Fibroblast of peridontal ligament (primary cell): ENCODE measurements around the gene DOK6.
"Not testable (repeated sequence)": the region's sequence is repeated elsewhere in the genome, so short reads cannot be mapped to it uniquely, and the experiment has no call there.

Source experiments
- DNase-seq: peaks from one replicate; pipeline ENCODE4 v3.0.0-alpha.2; 2010; ENCODE audit errors: extremely low read depth

Gene DOK6

GRCh38 chr18:69808399-69808798 is 407.7 kb downstream of the DOK6 start:
- DNase-seq, result no peak

GRCh38 chr18:69813559-69813958 is 412.9 kb downstream of the DOK6 start:
- no peak for DNase-seq

DNA sequence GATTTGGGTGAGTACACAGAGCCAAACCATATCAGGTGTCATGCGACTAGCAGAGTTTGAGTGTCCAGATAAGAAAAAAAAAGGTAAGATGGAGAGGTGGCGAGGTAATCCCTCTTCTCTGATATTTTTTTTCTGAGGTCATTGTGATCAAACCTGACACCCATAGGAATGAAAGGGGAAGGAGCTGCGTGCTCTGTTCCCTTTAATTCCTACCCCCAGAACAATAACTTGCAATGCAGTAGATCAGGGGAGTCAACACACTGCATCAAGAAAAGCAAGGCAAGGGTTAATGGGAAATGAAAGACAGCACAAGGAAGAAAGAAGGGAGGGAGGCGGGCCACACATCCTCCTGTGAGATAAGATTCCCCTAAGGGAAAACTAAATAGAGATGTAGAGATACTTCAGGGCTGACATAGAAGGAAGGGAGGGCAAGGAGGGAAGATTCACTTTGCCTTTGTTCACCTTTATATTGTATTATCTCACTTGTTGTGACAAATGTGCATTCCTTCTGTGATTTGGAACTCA is 414.2 kb downstream of the DOK6 start:
- no peak for DNase-seq

GRCh38 chr18:69817335-69817940 is 416.8 kb downstream of the DOK6 start:
- DNase-seq, result peak; percentile 99

GRCh38 chr18:69819460-69819859 is 418.8 kb downstream of the DOK6 start:
- no peak for DNase-seq

DNA sequence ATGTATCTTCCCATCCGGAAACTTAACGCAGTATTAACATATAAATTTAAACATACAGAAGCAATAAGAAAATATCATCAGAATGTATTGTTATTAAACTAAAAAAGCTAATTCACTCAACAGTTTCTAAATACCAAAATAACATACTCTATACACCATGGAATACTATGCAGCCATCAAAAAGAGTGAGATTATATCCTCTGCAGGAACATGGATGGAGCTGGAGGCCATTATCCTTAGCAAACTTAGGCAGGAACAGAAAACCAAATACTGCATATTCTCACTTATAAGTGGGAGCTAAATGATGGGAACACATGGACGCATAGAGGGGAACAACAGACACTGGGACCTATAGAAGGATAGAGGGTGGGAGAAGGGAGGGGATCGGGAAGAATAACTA is 419.9 kb downstream of the DOK6 start:
- DNase-seq, result no peak

DNA sequence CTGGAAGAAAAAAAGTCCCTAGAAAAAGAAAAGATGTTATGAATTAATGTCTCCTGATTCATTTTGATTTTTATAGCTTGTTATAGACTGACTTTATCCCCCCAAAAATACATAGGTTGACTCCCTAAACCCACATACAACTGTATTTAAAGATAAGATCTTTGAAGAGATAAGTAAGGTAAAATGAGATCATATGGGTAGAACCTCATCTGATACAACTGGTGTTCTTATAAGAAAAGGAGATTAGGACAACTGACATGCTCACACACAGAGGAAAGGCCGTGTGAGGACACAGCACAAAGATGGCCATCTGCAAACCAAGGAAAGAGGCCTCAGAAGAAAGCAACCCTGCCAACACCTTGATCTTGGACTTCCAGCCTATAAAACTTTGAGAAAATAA is 429.5 kb downstream of the DOK6 start:
- no peak for DNase-seq

- not testable (repeated sequence) for DNase-seq
Observed at GRCh38 chr18:69834980-69835379, 434.3 kb downstream of the DOK6 start.

DNA sequence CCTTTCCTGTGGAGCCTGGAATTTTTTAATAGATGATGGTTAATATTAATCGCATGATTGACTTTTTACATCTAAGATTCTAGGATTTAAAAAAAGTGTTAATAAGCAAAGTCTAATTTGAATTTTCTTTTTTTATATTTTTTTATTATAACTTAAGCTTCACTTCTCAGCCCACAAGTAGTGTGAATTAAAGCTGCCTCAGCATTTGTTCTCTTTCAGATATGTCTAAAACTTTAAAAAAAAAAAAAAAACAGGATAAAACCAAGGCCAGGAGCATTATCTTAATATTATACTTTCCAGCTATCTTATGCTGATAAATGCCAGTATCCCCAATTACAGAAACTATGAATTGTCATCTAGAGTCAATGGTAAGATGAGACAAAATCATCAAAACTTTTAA is 437.3 kb downstream of the DOK6 start:
- DNase-seq, result no peak

DNA sequence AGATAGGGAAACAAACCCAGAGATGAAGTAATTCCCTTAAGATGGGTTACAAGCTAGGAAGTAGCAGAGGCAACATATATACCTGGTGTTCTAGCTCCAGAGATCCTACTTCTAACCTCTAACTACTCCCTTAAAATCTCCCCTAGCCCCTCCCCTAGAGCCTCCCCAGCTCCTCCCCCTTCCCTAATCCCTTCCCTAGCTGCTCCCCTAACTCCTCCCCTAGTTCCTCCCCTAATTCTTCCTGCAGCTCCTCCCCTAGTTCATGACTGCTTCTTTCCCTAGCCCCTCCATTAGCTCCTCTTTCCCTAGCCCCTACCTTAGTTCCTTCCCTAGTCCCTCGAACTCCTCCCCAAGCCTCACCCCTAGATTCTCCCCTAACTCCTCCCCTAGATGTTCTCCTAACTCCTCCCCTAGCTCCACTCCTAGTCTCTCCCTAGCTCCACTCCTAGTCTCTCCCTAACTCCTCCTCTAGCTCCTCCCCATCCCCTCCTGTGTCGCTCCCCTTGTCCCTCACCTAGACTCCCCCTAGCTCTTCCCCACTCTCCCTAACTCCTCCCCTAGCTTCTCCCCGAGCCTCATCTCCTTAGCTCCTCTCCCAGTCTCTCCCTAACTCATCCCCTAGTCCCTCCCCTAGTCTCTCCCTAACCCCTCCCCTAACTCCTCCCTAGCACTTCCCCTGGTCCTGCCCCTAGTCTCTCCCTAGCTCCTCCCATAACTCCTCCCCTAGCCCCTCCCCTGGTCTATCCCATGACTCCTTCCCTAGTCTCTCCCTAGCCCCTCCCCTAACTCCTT is 438.1 kb downstream of the DOK6 start:
- no peak for DNase-seq

- DNase-seq, result no peak
Observed at GRCh38 chr18:69839497-69839896, 438.8 kb downstream of the DOK6 start.

DNA sequence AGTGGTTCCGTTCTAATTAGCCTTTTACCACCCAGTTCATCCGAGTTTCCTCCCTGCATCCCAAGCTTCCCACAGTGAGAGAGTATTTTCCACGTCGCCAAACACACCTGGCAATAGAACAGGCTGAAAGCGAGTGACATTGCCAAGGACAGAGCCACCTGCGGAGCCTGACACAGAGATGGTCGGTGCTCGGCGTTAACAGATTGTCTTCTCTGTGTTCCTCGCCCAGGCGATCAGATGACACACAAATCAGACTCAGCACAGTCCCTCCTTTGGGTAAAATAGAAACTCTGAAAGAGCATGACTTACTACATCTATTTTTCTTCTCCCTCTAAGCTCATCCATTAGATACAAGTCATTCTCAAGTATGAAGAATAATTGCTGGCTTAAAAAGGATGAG is 439.3 kb downstream of the DOK6 start:
- DNase-seq, result no peak

DNA sequence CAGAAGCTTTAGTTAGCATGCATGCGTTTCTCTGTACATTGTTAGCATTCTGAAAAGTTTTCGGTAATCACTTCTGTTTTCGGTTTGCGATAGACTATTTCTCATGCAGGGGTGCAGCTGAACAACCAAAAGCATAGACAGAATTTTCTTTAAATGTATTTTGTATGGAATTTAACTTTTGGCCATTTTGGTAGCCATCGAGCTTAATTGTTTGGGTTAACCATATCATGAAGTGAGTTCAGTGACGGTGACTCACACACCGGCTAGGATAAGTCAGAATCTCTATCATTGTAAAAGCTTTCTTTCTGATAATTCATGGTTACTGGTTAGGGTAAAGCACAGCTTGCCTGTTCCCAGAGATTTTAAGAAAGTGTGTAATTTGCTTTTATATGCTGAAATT is 439.8 kb downstream of the DOK6 start:
- peak; percentile 61 for DNase-seq

GRCh38 chr18:69841117-69841516 is 440.4 kb downstream of the DOK6 start:
- DNase-seq, result no peak

DNA sequence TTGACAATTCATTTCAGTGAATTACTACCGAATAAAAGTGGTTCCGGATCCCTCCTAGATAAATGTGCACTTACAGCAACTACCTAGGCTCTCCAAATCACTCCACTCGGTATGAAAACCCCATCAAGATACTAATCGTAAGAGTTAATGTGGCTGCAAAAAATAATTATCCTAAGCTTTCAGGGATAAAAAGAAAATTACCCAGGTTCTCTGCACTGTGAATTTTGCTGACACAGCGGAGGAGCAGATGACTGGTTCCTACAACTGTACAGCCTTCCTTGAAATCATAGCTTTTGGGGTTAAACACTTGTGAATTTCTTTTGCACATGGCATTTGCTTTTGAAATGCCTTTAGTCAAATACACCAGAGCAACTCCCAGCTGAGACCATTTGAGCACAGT is 442.3 kb downstream of the DOK6 start:
- no peak for DNase-seq

DNA sequence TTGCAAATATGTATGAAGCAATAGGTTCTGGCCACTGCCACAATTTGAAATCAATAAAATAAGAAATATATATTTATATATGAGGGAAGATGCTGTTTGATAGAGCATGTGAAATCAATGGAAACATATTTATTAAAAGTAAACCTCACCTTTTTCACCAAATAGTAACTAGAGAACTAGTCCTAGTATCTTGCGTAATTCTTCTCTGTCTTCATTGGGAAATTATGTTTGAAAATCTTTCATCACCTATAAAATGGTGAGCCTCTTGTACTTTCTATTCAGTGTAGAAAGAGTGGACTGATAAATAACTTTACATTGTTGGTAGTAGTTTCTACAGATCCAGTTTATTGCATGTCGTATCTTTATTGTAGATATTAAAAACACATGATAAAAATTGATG is 444.0 kb downstream of the DOK6 start:
- no peak for DNase-seq

- DNase-seq, result peak; percentile 37
Observed at GRCh38 chr18:69845593-69846506, 445.2 kb downstream of the DOK6 start.

- no peak for DNase-seq
Observed at GRCh38 chr18:69853051-69853450, 452.4 kb downstream of the DOK6 start.

DNA sequence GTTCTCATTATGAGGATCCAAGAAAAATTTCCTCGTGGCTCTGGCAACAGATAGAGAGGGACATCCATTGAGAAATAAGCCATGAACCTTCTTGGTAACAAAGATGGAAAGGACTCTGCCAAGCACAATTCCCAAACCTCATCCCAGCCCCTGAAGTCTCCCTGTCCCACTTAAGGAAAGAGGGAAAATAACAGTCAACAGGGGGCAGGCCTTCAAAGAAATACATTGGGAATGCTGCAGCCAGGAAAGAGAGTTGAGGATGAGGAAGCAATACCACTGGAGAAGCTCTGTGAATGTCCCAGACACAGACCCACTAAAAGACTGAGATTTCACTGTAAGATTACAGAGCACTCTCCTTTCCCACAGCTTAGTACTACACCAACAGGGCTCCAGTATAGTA is 453.8 kb downstream of the DOK6 start:
- DNase-seq, result no peak

GRCh38 chr18:69858897-69859296 is 458.2 kb downstream of the DOK6 start:
- no peak for DNase-seq

GRCh38 chr18:69864802-69865201 is 464.1 kb downstream of the DOK6 start:
- not testable (repeated sequence) for DNase-seq

- peak; percentile 68 for DNase-seq
Observed at GRCh38 chr18:69865776-69866175, 465.1 kb downstream of the DOK6 start.
